Tibial artery (tissue), 4 donors: ENCODE measurements around the gene ATXN7.

Experiments used
- DNase-seq, 2 donors: peaks; one replicate each; pipeline ENCODE4 v3.0.0-alpha.2; 2019
- H3K27ac ChIP-seq, 2 donors: fragments of 200-600 bp; sonication (generic) in 1 of 2; 1 replicate in 1 of 2; 2 replicates in 1 of 2; pipeline ENCODE4 v1.5.1; 2018 to 2019; ENCODE audit warnings: mild to moderate bottlenecking in 1 of 2
- H3K27me3 ChIP-seq, 2 donors: fragments of 200-600 bp; sonication (generic) in 1 of 2; one replicate each; pipeline versions ENCODE4 v1.5.1 to v1.6.0; 2016 to 2019
- H3K36me3 ChIP-seq, 3 donors: fragments of 200-600 bp; sonication (generic) in 2 of 3; one replicate each; pipeline ENCODE4 v1.5.1; 2016 to 2019; ENCODE audit warnings: mild to moderate bottlenecking in 2 of 3
- H3K4me1 ChIP-seq, 4 donors: fragments of 200-600 bp; sonication (generic) in 2 of 4; 1 replicate in 3 of 4; 2 replicates in 1 of 4; pipeline ENCODE4 v1.5.1; 2016 to 2019
- H3K4me3 ChIP-seq, 2 donors: fragments of 200-600 bp; sonication (generic) in 1 of 2; 1 replicate in 1 of 2; 2 replicates in 1 of 2; pipeline ENCODE4 v1.5.1; 2018 to 2019; ENCODE audit warnings: mild to moderate bottlenecking in 2 of 2
- H3K9me3 ChIP-seq, 3 donors: fragments of 200-600 bp; sonication (generic) in 1 of 3; one replicate each; pipeline ENCODE4 v1.5.1; 2016 to 2019
- CTCF ChIP-seq, 2 experiments: fragments of 200-600 bp in 1 of 2; fragments of 450-650 bp in 1 of 2; IDR thresholded peaks; one replicate each; pipeline ENCODE4 v1.5.1; 2017 to 2019; ENCODE audit warnings: antibody characterized with exemption in 2 of 2, mild to moderate bottlenecking in 1 of 2, moderate library complexity in 1 of 2
- intact Hi-C: fragments of 100-400 bp; cut with DNase I; formaldehyde crosslinking; loops from one replicate; pipeline ENCODE4 v1.15.0; 2023; ENCODE audit warnings: low total_unique reads

Gene ATXN7

GRCh38 chr3:63976161-63976871 is 112.6 kb downstream of the ATXN7 start:
- intact Hi-C loops = no loop called here
- TF ChIP-seq CTCF (IDR thresholded peaks at IDR 0.05) = no peak
- no peak for DNase-seq
- Histone ChIP-seq H3K27ac (peak overlapping the region in 1 of 2 donors; percentile 26), H3K36me3 (peaks cover 12 to 16% (median 14%) of the 10 kb centered on the region in 3 donors), H3K9me3 (no peaks in the 10 kb centered on the region), H3K4me1 (peaks cover 0 to 63% (median 34%) of the 10 kb centered on the region in 4 donors), H3K4me3 (no peak overlapping the region), H3K27me3 (no peaks in the 10 kb centered on the region)

- TF ChIP-seq CTCF (IDR thresholded peaks at IDR 0.05) = no peak
- Histone ChIP-seq H3K27ac (no peak overlapping the region), H3K4me3 (no peak overlapping the region), H3K27me3 (no peaks in the 10 kb centered on the region), H3K9me3 (no peaks in the 10 kb centered on the region), H3K36me3 (peaks cover 16 to 21% (median 18%) of the 10 kb centered on the region in 3 donors), H3K4me1 (peaks cover 0 to 60% (median 30%) of the 10 kb centered on the region in 4 donors)
- DNase-seq = no peak
- intact Hi-C loops = no loop called here
Observed at GRCh38 chr3:63976872-63977200, 113.2 kb downstream of the ATXN7 start.

- Histone ChIP-seq H3K36me3 (peaks cover 20 to 31% (median 26%) of the 10 kb centered on the region in 3 donors), H3K27ac (no peak overlapping the region), H3K4me3 (no peak overlapping the region), H3K4me1 (peaks cover 0 to 50% (median 21%) of the 10 kb centered on the region in 4 donors), H3K27me3 (no peaks in the 10 kb centered on the region), H3K9me3 (no peaks in the 10 kb centered on the region)
- no peak for DNase-seq
- intact Hi-C loops = no loop called here
- no peak for TF ChIP-seq CTCF (IDR thresholded peaks at IDR 0.05)
Observed at GRCh38 chr3:63977893-63978292, 114.2 kb downstream of the ATXN7 start.

- Histone ChIP-seq H3K36me3 (peaks cover 31 to 39% (median 32%) of the 10 kb centered on the region in 3 donors), H3K9me3 (no peaks in the 10 kb centered on the region), H3K27ac (no peak overlapping the region), H3K4me3 (no peak overlapping the region), H3K4me1 (peaks cover 0 to 43% (median 17%) of the 10 kb centered on the region in 4 donors), H3K27me3 (no peaks in the 10 kb centered on the region)
- no peak for TF ChIP-seq CTCF (IDR thresholded peaks at IDR 0.05)
- DNase-seq = no peak
- intact Hi-C loops = no loop called here
Observed at GRCh38 chr3:63979093-63979885, 115.6 kb downstream of the ATXN7 start.

GRCh38 chr3:63980019-63980418 is 116.4 kb downstream of the ATXN7 start:
- intact Hi-C loops = no loop called here
- Histone ChIP-seq H3K36me3 (peaks cover 38 to 39% (median 38%) of the 10 kb centered on the region in 3 donors), H3K9me3 (no peaks in the 10 kb centered on the region), H3K4me3 (no peak overlapping the region), H3K27me3 (no peaks in the 10 kb centered on the region), H3K27ac (no peak overlapping the region), H3K4me1 (peaks cover 0 to 43% (median 17%) of the 10 kb centered on the region in 4 donors)
- no peak for TF ChIP-seq CTCF (IDR thresholded peaks at IDR 0.05)
- DNase-seq = no peak
